Fibroblast of lung (primary cell): ENCODE measurements around the gene TAB3. TPM values are rescaled to one million over a fixed set of nuclear protein-coding genes. Genes with fewer than 3 reads are reported as not detected.
A peak's percentile ranks its signal among the peaks of the same experiment; 100 is the strongest.

ENCODE experiments used
- DNase-seq, 2 donors: peaks; one replicate each; pipeline versions ENCODE4 v3.0.0 to v3.0.0-alpha.2; 2010; ENCODE audit warnings: low read depth in 2 of 2
- H2AFZ ChIP-seq: 2 replicates; pipeline ENCODE4 v1.5.1; 2012; ENCODE audit warnings: low read length, control low read depth, inconsistent platforms
- H3K27ac ChIP-seq: 2 replicates; pipeline ENCODE4 v1.5.1; 2011; ENCODE audit warnings: low read length, control low read depth; ENCODE audit not compliant: insufficient read depth
- H3K27me3 ChIP-seq: 2 replicates; pipeline ENCODE4 v1.5.1; 2011; ENCODE audit warnings: mild to moderate bottlenecking, low read length; ENCODE audit not compliant: control insufficient read depth, insufficient read depth
- H3K36me3 ChIP-seq: 2 replicates; pipeline ENCODE4 v1.5.1; 2011; ENCODE audit warnings: low read length; ENCODE audit not compliant: control insufficient read depth, insufficient read depth
- H3K4me1 ChIP-seq: 2 replicates; pipeline ENCODE4 v1.5.1; 2011; ENCODE audit warnings: low read length; ENCODE audit not compliant: control insufficient read depth, insufficient read depth; ENCODE audit errors: extremely low read depth
- H3K4me2 ChIP-seq: 2 replicates; pipeline ENCODE4 v1.5.1; 2011; ENCODE audit warnings: low read length, control low read depth; ENCODE audit not compliant: insufficient read depth; ENCODE audit errors: extremely low read depth
- H3K4me3 ChIP-seq, 4 experiments: fragments of 200-600 bp in 1 of 4; sonication (generic) in 1 of 4; replicated peaks in 1 of 4; 2 replicates each; pipeline ENCODE4 v1.5.1; 2011 to 2016; ENCODE audit warnings: low read length in 4 of 4, low read depth in 3 of 4, mild to moderate bottlenecking in 3 of 4, control low read depth in 2 of 4, inconsistent platforms in 1 of 4, mixed read lengths in 1 of 4; ENCODE audit not compliant: insufficient read depth in 1 of 4; ENCODE audit errors: control extremely low read depth in 1 of 4
- H3K79me2 ChIP-seq: 2 replicates; pipeline ENCODE4 v1.5.1; 2012; ENCODE audit warnings: mild to moderate bottlenecking, low read length, inconsistent platforms; ENCODE audit not compliant: control insufficient read depth, insufficient read depth
- H3K9ac ChIP-seq: 2 replicates; pipeline ENCODE4 v1.5.1; 2011; ENCODE audit warnings: mild to moderate bottlenecking, low read length, control low read depth; ENCODE audit not compliant: insufficient read depth
- H3K9me3 ChIP-seq: 2 replicates; pipeline ENCODE4 v1.5.1; 2012; ENCODE audit warnings: low read depth, low read length; ENCODE audit not compliant: control insufficient read depth, insufficient read depth
- H4K20me1 ChIP-seq: 2 replicates; pipeline ENCODE4 v1.5.1; 2011; ENCODE audit warnings: low read length; ENCODE audit not compliant: control insufficient read depth, insufficient read depth; ENCODE audit errors: extremely low read depth
- EZH2 ChIP-seq: IDR thresholded peaks from 2 replicates; pipeline ENCODE4 v1.5.1; 2012; ENCODE audit warnings: low read length, control low read depth, mild to moderate bottlenecking; ENCODE audit errors: missing control alignments
- polyA plus RNA-seq, 2 donors: library from polyadenylated mRNA; depleted of rRNA in 1 of 2; stranded (reverse) in 1 of 2; unstranded in 1 of 2; fragments of >200 nt; gene quantifications; 2 replicates each; pipeline ENCODE4 v1.2.1, GENCODE V29; 2011 to 2012; ENCODE audit warnings: missing spikeins in 1 of 2
- total RNA-seq: library from RNA; depleted of rRNA; stranded (reverse); fragments of >200 nt; gene quantifications from 2 replicates; pipeline ENCODE4 v1.2.1, GENCODE V29; 2014
- TF ChIP-seq, protein P1 (sequence below), 2 donors: IDR thresholded peaks in 1 of 2; conservative IDR thresholded peaks in 1 of 2; 1 replicate in 1 of 2; 2 replicates in 1 of 2; pipeline ENCODE4 v1.5.1; 2011 to 2012; ENCODE audit warnings: low read length in 2 of 2, control low read depth in 1 of 2, inconsistent platforms in 1 of 2, low read depth in 1 of 2, mild to moderate bottlenecking in 1 of 2

The TAB3 gene
- total and polyA plus RNA-seq, 2 donors (not counting 1 experiment from before 2014, with no cell fraction given) = 8.6 to 14.9 TPM

DNA sequence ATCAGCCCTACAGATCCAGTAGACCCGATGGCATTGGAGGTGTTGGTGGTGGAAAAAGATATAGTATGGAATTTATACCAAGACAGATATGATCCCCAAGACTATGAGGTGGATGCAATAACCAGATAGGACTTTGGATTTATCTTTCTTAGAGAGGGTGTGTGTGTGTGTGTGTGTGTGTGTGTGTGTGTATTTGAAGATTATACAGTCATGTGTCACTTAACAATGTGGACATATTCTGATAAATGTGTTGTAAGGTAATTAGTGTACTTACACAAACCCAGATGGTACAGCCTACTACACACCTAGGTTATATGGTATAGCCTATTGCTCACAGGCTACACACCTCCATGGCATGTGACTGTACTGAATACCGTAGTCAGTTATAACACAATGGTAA lies 24.4 kb upstream of the TAB3 start:
- Histone ChIP-seq H3K4me2 (no peak overlapping the region), H3K79me2 (no peaks in the 10 kb centered on the region), H3K27ac (no peak overlapping the region), H4K20me1 (no peaks in the 10 kb centered on the region), H3K27me3 (no peaks in the 10 kb centered on the region), H3K9ac (no peak overlapping the region), H2AFZ (no peak overlapping the region), H3K9me3 (no peaks in the 10 kb centered on the region), H3K4me1 (no peaks in the 10 kb centered on the region), H3K4me3 (no peak overlapping the region), H3K36me3 (no peaks in the 10 kb centered on the region)
- TF ChIP-seq, protein P1, sequence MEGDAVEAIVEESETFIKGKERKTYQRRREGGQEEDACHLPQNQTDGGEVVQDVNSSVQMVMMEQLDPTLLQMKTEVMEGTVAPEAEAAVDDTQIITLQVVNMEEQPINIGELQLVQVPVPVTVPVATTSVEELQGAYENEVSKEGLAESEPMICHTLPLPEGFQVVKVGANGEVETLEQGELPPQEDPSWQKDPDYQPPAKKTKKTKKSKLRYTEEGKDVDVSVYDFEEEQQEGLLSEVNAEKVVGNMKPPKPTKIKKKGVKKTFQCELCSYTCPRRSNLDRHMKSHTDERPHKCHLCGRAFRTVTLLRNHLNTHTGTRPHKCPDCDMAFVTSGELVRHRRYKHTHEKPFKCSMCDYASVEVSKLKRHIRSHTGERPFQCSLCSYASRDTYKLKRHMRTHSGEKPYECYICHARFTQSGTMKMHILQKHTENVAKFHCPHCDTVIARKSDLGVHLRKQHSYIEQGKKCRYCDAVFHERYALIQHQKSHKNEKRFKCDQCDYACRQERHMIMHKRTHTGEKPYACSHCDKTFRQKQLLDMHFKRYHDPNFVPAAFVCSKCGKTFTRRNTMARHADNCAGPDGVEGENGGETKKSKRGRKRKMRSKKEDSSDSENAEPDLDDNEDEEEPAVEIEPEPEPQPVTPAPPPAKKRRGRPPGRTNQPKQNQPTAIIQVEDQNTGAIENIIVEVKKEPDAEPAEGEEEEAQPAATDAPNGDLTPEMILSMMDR (conservative IDR thresholded peaks at IDR 0.05 in 1 of 2, IDR thresholded peaks at IDR 0.05 in 1 of 2; ENCODE audit: low read depth in 1 of 2, low read length in 2 of 2) = no peak
- no peak for TF ChIP-seq EZH2
- DNase-seq = no peak

DNA sequence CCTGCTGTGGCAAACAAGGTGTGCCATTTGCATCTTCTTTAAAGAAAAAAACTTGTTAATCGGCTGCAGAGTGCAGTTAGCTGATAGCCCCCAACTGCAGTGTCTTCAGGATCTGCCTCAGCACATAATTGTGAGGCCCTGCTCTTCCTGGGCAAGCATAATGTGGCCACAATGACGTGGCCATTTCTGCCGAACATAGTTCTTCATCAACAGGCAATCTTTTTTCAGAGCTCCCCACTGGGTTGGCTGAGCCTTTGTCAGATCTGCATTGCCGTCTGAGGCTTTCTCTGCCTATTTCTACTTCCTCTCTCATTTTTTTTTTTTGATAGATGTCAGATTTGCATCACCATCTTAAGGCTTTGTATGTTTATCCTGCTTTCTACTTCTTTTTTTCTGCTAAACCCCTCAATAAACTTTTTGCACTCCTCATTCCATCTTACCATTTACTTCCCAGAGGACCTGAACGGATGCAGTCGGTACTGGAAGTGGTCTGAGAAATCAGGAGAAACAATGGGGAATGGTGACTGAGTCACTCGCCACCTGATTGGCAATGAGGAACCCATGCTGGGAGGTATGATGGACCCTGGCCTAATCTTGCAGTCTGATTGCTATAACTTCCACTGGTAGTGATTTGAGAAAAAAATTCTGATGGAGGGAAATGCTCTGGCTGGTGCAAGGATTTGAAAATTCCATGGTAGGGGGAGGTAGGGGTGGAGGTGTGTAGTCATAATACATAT lies 21.2 kb upstream of the TAB3 start:
- Histone ChIP-seq H3K4me1 (no peaks in the 10 kb centered on the region), H3K9ac (no peak overlapping the region), H3K4me3 (no peak overlapping the region), H3K9me3 (no peaks in the 10 kb centered on the region), H2AFZ (no peak overlapping the region), H4K20me1 (no peaks in the 10 kb centered on the region), H3K79me2 (no peaks in the 10 kb centered on the region), H3K4me2 (no peak overlapping the region), H3K36me3 (no peaks in the 10 kb centered on the region), H3K27ac (no peak overlapping the region), H3K27me3 (no peaks in the 10 kb centered on the region)
- peak; percentile 5 to 60 for DNase-seq
- TF ChIP-seq, protein P1 (conservative IDR thresholded peaks at IDR 0.05 in 1 of 2, IDR thresholded peaks at IDR 0.05 in 1 of 2; ENCODE audit: low read depth in 1 of 2, low read length in 2 of 2) = no peak
- no peak for TF ChIP-seq EZH2

DNA sequence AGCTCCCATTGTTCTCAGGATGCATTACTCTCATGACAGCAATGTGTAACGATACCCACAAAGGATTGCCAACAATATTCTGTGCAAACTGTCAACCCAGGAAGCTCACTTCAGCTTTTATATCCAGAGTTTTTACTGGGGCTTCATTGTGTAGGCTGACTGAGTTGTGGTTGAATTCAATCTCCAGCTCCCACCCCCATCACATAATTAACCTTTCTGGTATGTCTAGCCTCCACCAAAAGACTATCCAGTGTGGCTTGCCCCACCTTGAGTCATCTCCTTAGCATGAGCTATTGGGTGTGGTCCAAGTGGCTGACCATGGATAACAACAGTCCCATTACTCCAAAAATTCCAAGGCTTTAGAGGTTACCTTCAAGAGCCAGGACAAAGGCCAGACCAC lies 17.7 kb upstream of the TAB3 start:
- Histone ChIP-seq H3K27me3 (no peaks in the 10 kb centered on the region), H3K9ac (no peak overlapping the region), H3K4me1 (no peaks in the 10 kb centered on the region), H3K4me2 (no peak overlapping the region), H3K9me3 (no peaks in the 10 kb centered on the region), H3K79me2 (no peaks in the 10 kb centered on the region), H3K27ac (no peak overlapping the region), H4K20me1 (no peaks in the 10 kb centered on the region), H3K36me3 (no peaks in the 10 kb centered on the region), H2AFZ (no peak overlapping the region), H3K4me3 (no peak overlapping the region)
- TF ChIP-seq, protein P1 (conservative IDR thresholded peaks at IDR 0.05 in 1 of 2, IDR thresholded peaks at IDR 0.05 in 1 of 2; ENCODE audit: low read depth in 1 of 2, low read length in 2 of 2) = no peak
- TF ChIP-seq EZH2 = no peak
- DNase-seq = peak; percentile 3 to 93
